Measurements from ENCODE around the gene CYP19A1. TPM values are rescaled to one million over a fixed set of nuclear protein-coding genes. Genes with fewer than 3 reads are reported as not detected.

CYP19A1 gene
- total RNA-seq, 1 experiment from 2014 or later = not detected

GRCh38 chr15:51349156-51349844, 10.9 kb upstream of the CYP19A1 start:
- POLR2A ChIA-PET = no interaction called here
- no TSS peak for BruUV-seq (replicated peaks)

More at GRCh38 chr15:51349156-51349844, 10.9 kb upstream of the CYP19A1 start:
- H3K4me1 ChIP-seq (ENCODE audit: control insufficient read depth in 1 of 2, insufficient read depth in 2 of 2, low read length in 2 of 2) = no peaks in the 10 kb centered on the region
- H3K4me3 ChIP-seq (replicated peaks in 1 of 2; ENCODE audit: low read depth in 1 of 2, low read length in 2 of 2) = no peak overlapping the region
- no peak overlapping the region for H2AFZ ChIP-seq (ENCODE audit: low read depth, low read length, poor library complexity, severe bottlenecking)
- no peaks in the 10 kb centered on the region for H3K9me3 ChIP-seq (ENCODE audit: control insufficient read depth in 1 of 2, insufficient read depth in 1 of 2, low read depth in 1 of 2, low read length in 2 of 2)
- no peaks in the 10 kb centered on the region for H3K36me3 ChIP-seq (ENCODE audit: control insufficient read depth in 1 of 2, insufficient read depth in 2 of 2, low read length in 2 of 2)
- H4K20me1 ChIP-seq (ENCODE audit: insufficient read depth) = no peaks in the 10 kb centered on the region
- 0 out of 2 replicates have a peak, but pooled peaks cover 2% of the 10 kb centered on the region for H3K27me3 ChIP-seq (ENCODE audit: insufficient read depth, low read length)
- no peak overlapping the region for H3K27ac ChIP-seq (ENCODE audit: low read depth, low read length)
- intact Hi-C loops (cut with micrococcal nuclease) = no loop called here
- ATAC-seq = no peak
- H3K4me2 ChIP-seq (ENCODE audit: low read length) = no peak overlapping the region
- DNase-seq (ENCODE audit: low read depth, low spot score) = no peak
- no peaks in the 10 kb centered on the region for H3K9me2 ChIP-seq (ENCODE audit: insufficient read depth)
- TF ChIP-seq CTCF (IDR thresholded peaks at IDR 0.05 in 2 of 3, conservative IDR thresholded peaks at IDR 0.05 in 1 of 3; ENCODE audit: borderline replicate concordance in 1 of 3, insufficient read depth in 1 of 3, low read depth in 2 of 3, low read length in 2 of 3) = no peak
- no peak for TF ChIP-seq EZH2 (IDR thresholded peaks at IDR 0.05)
- no peak for TF ChIP-seq ATF3 (IDR thresholded peaks at IDR 0.05)
- no peak for TF ChIP-seq ZFX (IDR thresholded peaks at IDR 0.05)
- TF ChIP-seq EGR1 (IDR thresholded peaks at IDR 0.05; ENCODE audit: low read depth) = no peak
- TF ChIP-seq YY1 (IDR thresholded peaks at IDR 0.05; ENCODE audit: extremely low read depth, insufficient replicate concordance, low read depth, low read length) = no peak
- TF ChIP-seq ELF1 (IDR thresholded peaks at IDR 0.05; ENCODE audit: borderline replicate concordance, low read depth) = no peak
- no peak for TF ChIP-seq POLR2A (IDR thresholded peaks at IDR 0.05; ENCODE audit: borderline replicate concordance, extremely low read depth, insufficient read depth, insufficient read length)
- no peak for TF ChIP-seq POLR2AphosphoS5 (IDR thresholded peaks at IDR 0.05; ENCODE audit: low read depth, low read length)
- no peak for TF ChIP-seq FOSL1 (IDR thresholded peaks at IDR 0.05; ENCODE audit: low read depth)
- H3K9ac ChIP-seq (ENCODE audit: low read length) = no peak overlapping the region
- ChIA-PET CTCF (no interaction called here), RAD21 (ENCODE audit: low non-redundant PET in 1 of 2, low total read pairs in 2 of 2, uncharacterized antibody in 2 of 2, unreplicated experiment in 2 of 2) (interaction anchor here in 1 of 2 experiments (0.7 kb wide), 1 partner anchor 121 kb away, joined by 3 read pairs; no protein-coding TSS in a partner anchor)
- no peaks in the 10 kb centered on the region for H3K79me2 ChIP-seq (ENCODE audit: insufficient read depth, low read length)
